Liver (tissue), 9 donors: ENCODE measurements around the gene NAP1L4. TPM values are rescaled to one million over a fixed set of nuclear protein-coding genes. Genes with fewer than 3 reads are reported as not detected.

Source experiments
- DNase-seq: peaks from one replicate; pipeline ENCODE4 v3.0.0-alpha.2; 2017; ENCODE audit warnings: low spot score
- H3K27ac ChIP-seq, 2 donors: one replicate each; pipeline ENCODE4 v1.7.0; 2013; ENCODE audit warnings: inconsistent platforms in 2 of 2, low read length in 2 of 2, control low read depth in 1 of 2, low read depth in 1 of 2, mild to moderate bottlenecking in 1 of 2
- H3K27me3 ChIP-seq, 4 donors: one replicate each; pipeline versions ENCODE4 v1.6.1 to v1.7.0; 2013; ENCODE audit warnings: low read length in 3 of 4, inconsistent platforms in 1 of 4, mild to moderate bottlenecking in 1 of 4, moderate library complexity in 1 of 4; ENCODE audit not compliant: control insufficient read depth in 4 of 4, insufficient read depth in 4 of 4
- H3K36me3 ChIP-seq, 4 donors: one replicate each; pipeline versions ENCODE4 v1.6.1 to v1.7.0; 2013; ENCODE audit warnings: low read length in 3 of 4, mild to moderate bottlenecking in 3 of 4, low read depth in 1 of 4, moderate library complexity in 1 of 4; ENCODE audit not compliant: control insufficient read depth in 4 of 4, insufficient read depth in 3 of 4
- H3K4me1 ChIP-seq, 4 donors: one replicate each; pipeline versions ENCODE4 v1.6.1 to v1.7.0; 2013; ENCODE audit warnings: low read length in 3 of 4, mild to moderate bottlenecking in 3 of 4, moderate library complexity in 1 of 4; ENCODE audit not compliant: control insufficient read depth in 4 of 4, insufficient read depth in 4 of 4
- H3K4me3 ChIP-seq, 3 donors: one replicate each; pipeline versions ENCODE4 v1.6.1 to v1.7.0; 2013; ENCODE audit warnings: low read length in 3 of 3, control low read depth in 1 of 3, low read depth in 1 of 3, mild to moderate bottlenecking in 1 of 3
- H3K9ac ChIP-seq, 2 donors: one replicate each; pipeline ENCODE4 v1.7.0; 2013; ENCODE audit warnings: low read length in 2 of 2, mild to moderate bottlenecking in 2 of 2, moderate library complexity in 2 of 2, control low read depth in 1 of 2, low read depth in 1 of 2
- H3K9me3 ChIP-seq, 4 donors: one replicate each; pipeline versions ENCODE4 v1.6.1 to v1.7.0; 2013; ENCODE audit warnings: low read length in 3 of 4; ENCODE audit not compliant: control insufficient read depth in 4 of 4
- EGR1 ChIP-seq, 2 donors: IDR thresholded peaks; 2 replicates each; pipeline ENCODE4 v1.6.1; 2016 to 2018; ENCODE audit warnings: antibody characterized with exemption in 2 of 2, low read depth in 2 of 2
- FOXA2 ChIP-seq: IDR thresholded peaks from 2 replicates; pipeline ENCODE4 v1.6.1; 2016; ENCODE audit warnings: antibody characterized with exemption
- GABPA ChIP-seq, 2 donors: IDR thresholded peaks in 1 of 2; conservative IDR thresholded peaks in 1 of 2; 2 replicates each; pipeline ENCODE4 v1.6.1; 2016; ENCODE audit warnings: antibody characterized with exemption in 2 of 2, mild to moderate bottlenecking in 1 of 2, moderate library complexity in 1 of 2
- HNF4A ChIP-seq, 2 donors: conservative IDR thresholded peaks; 2 replicates each; pipeline ENCODE4 v1.6.1; 2016; ENCODE audit warnings: antibody characterized with exemption in 2 of 2, mild to moderate bottlenecking in 2 of 2
- HNF4G ChIP-seq: IDR thresholded peaks from 2 replicates; pipeline ENCODE4 v1.6.1; 2016; ENCODE audit warnings: antibody characterized with exemption
- JUND ChIP-seq, 2 donors: IDR thresholded peaks; 2 replicates each; pipeline ENCODE4 v1.6.1; 2016; ENCODE audit warnings: antibody characterized with exemption in 2 of 2
- NR2F2 ChIP-seq: IDR thresholded peaks from 2 replicates; pipeline ENCODE4 v1.6.1; 2016; ENCODE audit warnings: antibody characterized with exemption
- RAD21 ChIP-seq, 2 donors: IDR thresholded peaks; 2 replicates each; pipeline ENCODE4 v1.6.1; 2016; ENCODE audit warnings: antibody characterized with exemption in 2 of 2, mild to moderate bottlenecking in 2 of 2
- RXRA ChIP-seq, 2 donors: IDR thresholded peaks; 2 replicates each; pipeline ENCODE4 v1.6.1; 2017 to 2018; ENCODE audit warnings: antibody characterized with exemption in 2 of 2, mild to moderate bottlenecking in 1 of 2
- SP1 ChIP-seq: IDR thresholded peaks from 2 replicates; pipeline ENCODE4 v1.6.1; 2018; ENCODE audit warnings: antibody characterized with exemption, mild to moderate bottlenecking
- TAF1 ChIP-seq: conservative IDR thresholded peaks from 2 replicates; pipeline ENCODE4 v1.6.1; 2016; ENCODE audit warnings: antibody characterized with exemption, mild to moderate bottlenecking
- YY1 ChIP-seq: IDR thresholded peaks from 2 replicates; pipeline ENCODE4 v1.6.1; 2016; ENCODE audit warnings: antibody characterized with exemption, mild to moderate bottlenecking
- WGBS: extraction: QIAGEN DNeasy Blood & Tissue Kit; methylation state at CpG from one replicate; pipeline ENCODE4 v1.1.7; 2013; 5-methylcytosine and 5-hydroxymethylcytosine counted together
- polyA plus RNA-seq, 2 donors: library from polyadenylated mRNA; stranded (reverse) in 1 of 2; unstranded in 1 of 2; fragments of 200-250 nt in 1 of 2; fragments of >200 nt in 1 of 2; fragmentation: Nextera tagmentation in 1 of 2; extraction: Ambion mirVana in 1 of 2; gene quantifications; one replicate each; pipeline versions ENCODE4 v1.2.1 to v1.2.3, GENCODE V29; 2013 to 2015
- total RNA-seq, 2 donors: library from RNA; depleted of rRNA; stranded (reverse); fragments of >200 nt; gene quantifications; one replicate each; pipeline ENCODE4 v1.2.3, GENCODE V29; 2014
- TF ChIP-seq, protein P1 (sequence below): IDR thresholded peaks from 2 replicates; pipeline ENCODE4 v1.6.1; 2016; ENCODE audit warnings: antibody characterized with exemption
- TF ChIP-seq, protein P2 (sequence below): IDR thresholded peaks from 2 replicates; pipeline ENCODE4 v1.6.1; 2016; ENCODE audit warnings: antibody characterized with exemption
- TF ChIP-seq, protein P3 (sequence below): IDR thresholded peaks from 2 replicates; pipeline ENCODE4 v1.6.1; 2016; ENCODE audit warnings: antibody characterized with exemption, mild to moderate bottlenecking
- TF ChIP-seq, protein P4 (sequence below): fragments of 150-350 bp; IDR thresholded peaks from 2 replicates; pipeline ENCODE4 v1.5.1; 2017; ENCODE audit warnings: improper control_type of control experiment, low read depth, low read length; ENCODE audit not compliant: missing input control
- TF ChIP-seq, protein P5 (sequence below): IDR thresholded peaks from 2 replicates; pipeline ENCODE4 v1.6.1; 2016; ENCODE audit warnings: antibody characterized with exemption
- donor health status: healthy.
- donor health status: healthy.
- donor health status: healthy.
- donor health status: healthy.
- donor health status: healthy.

The NAP1L4 gene
- total and polyA plus RNA-seq, 4 donors: 33.2 to 110 (median 46.7) TPM

DNA sequence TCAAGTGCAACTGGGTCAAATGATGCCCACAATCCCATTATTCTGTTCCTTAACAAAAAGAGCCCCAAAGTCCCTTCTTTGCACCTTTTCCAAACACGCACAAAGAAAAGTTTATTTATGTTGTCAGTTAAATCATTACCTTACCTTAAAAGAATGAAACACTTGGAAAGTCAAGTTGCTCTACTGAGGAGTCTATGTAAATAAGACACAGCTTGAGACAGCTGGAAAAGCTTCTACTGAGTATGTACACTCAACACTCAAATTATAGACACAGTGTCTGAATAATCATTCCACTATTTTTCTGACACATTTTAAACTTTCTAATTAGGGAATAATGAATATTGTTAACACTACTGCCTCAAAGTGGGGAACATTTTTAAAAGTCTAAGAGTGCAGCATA, 41.3 kb downstream of the NAP1L4 start:
- Histone ChIP-seq H3K4me1 (peaks cover 2 to 5% (median 3%) of the 10 kb centered on the region in 4 donors), H3K36me3 (peaks cover 10 to 79% (median 65%) of the 10 kb centered on the region in 4 donors), H3K9me3 (no peaks in the 10 kb centered on the region), H3K4me3 (no peak overlapping the region), H3K27me3 (no peaks in the 10 kb centered on the region), H3K9ac (no peak overlapping the region), H3K27ac (no peak overlapping the region)
- DNase-seq: no peak
- 96% methylated on average over 1 of the region's 1 CpG for WGBS
- no peak for TF ChIP-seq NR2F2
- TF ChIP-seq, protein P1, sequence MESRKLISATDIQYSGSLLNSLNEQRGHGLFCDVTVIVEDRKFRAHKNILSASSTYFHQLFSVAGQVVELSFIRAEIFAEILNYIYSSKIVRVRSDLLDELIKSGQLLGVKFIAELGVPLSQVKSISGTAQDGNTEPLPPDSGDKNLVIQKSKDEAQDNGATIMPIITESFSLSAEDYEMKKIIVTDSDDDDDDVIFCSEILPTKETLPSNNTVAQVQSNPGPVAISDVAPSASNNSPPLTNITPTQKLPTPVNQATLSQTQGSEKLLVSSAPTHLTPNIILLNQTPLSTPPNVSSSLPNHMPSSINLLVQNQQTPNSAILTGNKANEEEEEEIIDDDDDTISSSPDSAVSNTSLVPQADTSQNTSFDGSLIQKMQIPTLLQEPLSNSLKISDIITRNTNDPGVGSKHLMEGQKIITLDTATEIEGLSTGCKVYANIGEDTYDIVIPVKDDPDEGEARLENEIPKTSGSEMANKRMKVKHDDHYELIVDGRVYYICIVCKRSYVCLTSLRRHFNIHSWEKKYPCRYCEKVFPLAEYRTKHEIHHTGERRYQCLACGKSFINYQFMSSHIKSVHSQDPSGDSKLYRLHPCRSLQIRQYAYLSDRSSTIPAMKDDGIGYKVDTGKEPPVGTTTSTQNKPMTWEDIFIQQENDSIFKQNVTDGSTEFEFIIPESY: no peak

DNA sequence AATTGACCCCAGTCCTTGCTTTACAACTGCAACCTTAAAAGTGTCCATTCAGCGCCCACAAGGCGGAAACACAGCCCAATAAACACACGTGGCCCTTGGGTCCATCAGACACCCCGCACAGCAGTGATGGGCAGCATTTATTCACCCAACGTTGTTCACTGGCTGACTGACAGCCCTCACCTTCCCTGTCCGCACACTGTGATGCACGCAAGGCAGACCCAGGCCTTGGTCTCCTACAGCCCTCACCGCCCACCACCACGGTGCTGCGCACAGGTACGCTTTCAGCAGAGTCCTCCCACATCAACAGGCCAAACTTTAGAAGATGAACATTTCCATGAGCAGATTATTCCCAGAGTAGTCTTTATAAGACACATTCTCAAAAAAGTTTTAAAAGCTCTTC, 42.2 kb downstream of the NAP1L4 start:
- TF ChIP-seq SP1 (no peak), JUND (IDR thresholded peaks at IDR 0.05) (no peak), NR2F2 (no peak), TAF1 (no peak), HNF4G (no peak), HNF4A (conservative IDR thresholded peaks at IDR 0.05) (no peak), FOXA2 (no peak), YY1 (no peak), EGR1 (IDR thresholded peaks at IDR 0.05; ENCODE audit: low read depth in 2 of 2) (no peak), RAD21 (IDR thresholded peaks at IDR 0.05) (no peak), GABPA (IDR thresholded peaks at IDR 0.05 in 1 of 2, conservative IDR thresholded peaks at IDR 0.05 in 1 of 2) (no peak), RXRA (IDR thresholded peaks at IDR 0.05) (no peak)
- TF ChIP-seq, protein P2, sequence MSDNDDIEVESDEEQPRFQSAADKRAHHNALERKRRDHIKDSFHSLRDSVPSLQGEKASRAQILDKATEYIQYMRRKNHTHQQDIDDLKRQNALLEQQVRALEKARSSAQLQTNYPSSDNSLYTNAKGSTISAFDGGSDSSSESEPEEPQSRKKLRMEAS: no peak
- TF ChIP-seq, protein P1: no peak
- TF ChIP-seq, protein P3, sequence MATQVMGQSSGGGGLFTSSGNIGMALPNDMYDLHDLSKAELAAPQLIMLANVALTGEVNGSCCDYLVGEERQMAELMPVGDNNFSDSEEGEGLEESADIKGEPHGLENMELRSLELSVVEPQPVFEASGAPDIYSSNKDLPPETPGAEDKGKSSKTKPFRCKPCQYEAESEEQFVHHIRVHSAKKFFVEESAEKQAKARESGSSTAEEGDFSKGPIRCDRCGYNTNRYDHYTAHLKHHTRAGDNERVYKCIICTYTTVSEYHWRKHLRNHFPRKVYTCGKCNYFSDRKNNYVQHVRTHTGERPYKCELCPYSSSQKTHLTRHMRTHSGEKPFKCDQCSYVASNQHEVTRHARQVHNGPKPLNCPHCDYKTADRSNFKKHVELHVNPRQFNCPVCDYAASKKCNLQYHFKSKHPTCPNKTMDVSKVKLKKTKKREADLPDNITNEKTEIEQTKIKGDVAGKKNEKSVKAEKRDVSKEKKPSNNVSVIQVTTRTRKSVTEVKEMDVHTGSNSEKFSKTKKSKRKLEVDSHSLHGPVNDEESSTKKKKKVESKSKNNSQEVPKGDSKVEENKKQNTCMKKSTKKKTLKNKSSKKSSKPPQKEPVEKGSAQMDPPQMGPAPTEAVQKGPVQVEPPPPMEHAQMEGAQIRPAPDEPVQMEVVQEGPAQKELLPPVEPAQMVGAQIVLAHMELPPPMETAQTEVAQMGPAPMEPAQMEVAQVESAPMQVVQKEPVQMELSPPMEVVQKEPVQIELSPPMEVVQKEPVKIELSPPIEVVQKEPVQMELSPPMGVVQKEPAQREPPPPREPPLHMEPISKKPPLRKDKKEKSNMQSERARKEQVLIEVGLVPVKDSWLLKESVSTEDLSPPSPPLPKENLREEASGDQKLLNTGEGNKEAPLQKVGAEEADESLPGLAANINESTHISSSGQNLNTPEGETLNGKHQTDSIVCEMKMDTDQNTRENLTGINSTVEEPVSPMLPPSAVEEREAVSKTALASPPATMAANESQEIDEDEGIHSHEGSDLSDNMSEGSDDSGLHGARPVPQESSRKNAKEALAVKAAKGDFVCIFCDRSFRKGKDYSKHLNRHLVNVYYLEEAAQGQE: no peak
- TF ChIP-seq, protein P4, sequence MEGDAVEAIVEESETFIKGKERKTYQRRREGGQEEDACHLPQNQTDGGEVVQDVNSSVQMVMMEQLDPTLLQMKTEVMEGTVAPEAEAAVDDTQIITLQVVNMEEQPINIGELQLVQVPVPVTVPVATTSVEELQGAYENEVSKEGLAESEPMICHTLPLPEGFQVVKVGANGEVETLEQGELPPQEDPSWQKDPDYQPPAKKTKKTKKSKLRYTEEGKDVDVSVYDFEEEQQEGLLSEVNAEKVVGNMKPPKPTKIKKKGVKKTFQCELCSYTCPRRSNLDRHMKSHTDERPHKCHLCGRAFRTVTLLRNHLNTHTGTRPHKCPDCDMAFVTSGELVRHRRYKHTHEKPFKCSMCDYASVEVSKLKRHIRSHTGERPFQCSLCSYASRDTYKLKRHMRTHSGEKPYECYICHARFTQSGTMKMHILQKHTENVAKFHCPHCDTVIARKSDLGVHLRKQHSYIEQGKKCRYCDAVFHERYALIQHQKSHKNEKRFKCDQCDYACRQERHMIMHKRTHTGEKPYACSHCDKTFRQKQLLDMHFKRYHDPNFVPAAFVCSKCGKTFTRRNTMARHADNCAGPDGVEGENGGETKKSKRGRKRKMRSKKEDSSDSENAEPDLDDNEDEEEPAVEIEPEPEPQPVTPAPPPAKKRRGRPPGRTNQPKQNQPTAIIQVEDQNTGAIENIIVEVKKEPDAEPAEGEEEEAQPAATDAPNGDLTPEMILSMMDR: no peak
- TF ChIP-seq, protein P5, sequence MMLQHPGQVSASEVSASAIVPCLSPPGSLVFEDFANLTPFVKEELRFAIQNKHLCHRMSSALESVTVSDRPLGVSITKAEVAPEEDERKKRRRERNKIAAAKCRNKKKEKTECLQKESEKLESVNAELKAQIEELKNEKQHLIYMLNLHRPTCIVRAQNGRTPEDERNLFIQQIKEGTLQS: no peak

More for the DNA sequence above, 42.2 kb downstream of the NAP1L4 start:
- no peaks in the 10 kb centered on the region for H3K9me3 ChIP-seq
- no peak overlapping the region for H3K27ac ChIP-seq
- peaks cover 4 to 13% (median 9%) of the 10 kb centered on the region in 4 donors for H3K4me1 ChIP-seq
- H3K36me3 ChIP-seq: peaks cover 10 to 72% (median 58%) of the 10 kb centered on the region in 4 donors
- no peaks in the 10 kb centered on the region for H3K27me3 ChIP-seq
- H3K4me3 ChIP-seq: no peak overlapping the region
- WGBS: 94% methylated on average over 11 of the region's 11 CpGs
- H3K9ac ChIP-seq: no peak overlapping the region
- no peak for DNase-seq
